Gastroesophageal sphincter (tissue), 4 donors: ENCODE measurements around the gene TMEM164. TPM values are rescaled to one million over a fixed set of nuclear protein-coding genes. Genes with fewer than 3 reads are reported as not detected.

ENCODE experiments used
- ATAC-seq: fragments of 150-250 bp; one replicate; pipeline ENCODE4 v1.9.1; 2016; ENCODE audit warnings: mild to moderate bottlenecking, moderate library complexity
- H3K27ac ChIP-seq, 4 donors: fragments of 200-600 bp; sonication (generic) in 3 of 4; 1 replicate in 3 of 4; 2 replicates in 1 of 4; pipeline ENCODE4 v1.5.1; 2016 to 2019
- H3K27me3 ChIP-seq: fragments of 200-600 bp; sonication (generic); one replicate; pipeline ENCODE4 v1.5.1; 2019
- H3K36me3 ChIP-seq, 2 donors: fragments of 200-600 bp; sonication (generic); one replicate each; pipeline ENCODE4 v1.5.1; 2019; ENCODE audit warnings: control low read depth in 1 of 2
- H3K4me1 ChIP-seq, 3 donors: fragments of 200-600 bp; sonication (generic); 1 replicate in 2 of 3; 2 replicates in 1 of 3; pipeline ENCODE4 v1.5.1; 2016 to 2019; ENCODE audit warnings: control low read depth in 2 of 3
- H3K4me3 ChIP-seq, 2 donors: fragments of 200-600 bp; sonication (generic); one replicate each; pipeline ENCODE4 v1.5.1; 2019; ENCODE audit warnings: mild to moderate bottlenecking in 1 of 2, moderate library complexity in 1 of 2
- H3K9me3 ChIP-seq, 3 donors: fragments of 200-600 bp; sonication (generic); one replicate each; pipeline ENCODE4 v1.5.1; 2017 to 2019; ENCODE audit warnings: control low read depth in 2 of 3
- CTCF ChIP-seq, 4 experiments: fragments of 200-600 bp in 2 of 4; fragments of 450-650 bp in 2 of 4; sonication (generic) in 1 of 4; IDR thresholded peaks; one replicate each; pipeline ENCODE4 v1.5.1; 2017 to 2019; ENCODE audit warnings: antibody characterized with exemption in 4 of 4, mild to moderate bottlenecking in 2 of 4, moderate library complexity in 2 of 4
- EP300 ChIP-seq: sonication (generic); formaldehyde crosslinking; IDR thresholded peaks from one replicate; pipeline ENCODE4 v1.6.1; 2017; ENCODE audit warnings: antibody characterized with exemption, mild to moderate bottlenecking
- POLR2A ChIP-seq, 2 donors: fragments of 450-650 bp; IDR thresholded peaks; one replicate each; pipeline ENCODE4 v1.6.1; 2017; ENCODE audit warnings: antibody characterized with exemption in 2 of 2, mild to moderate bottlenecking in 2 of 2, moderate library complexity in 1 of 2
- POLR2AphosphoS5 ChIP-seq: sonication (generic); formaldehyde crosslinking; IDR thresholded peaks from one replicate; pipeline ENCODE4 v1.6.1; 2017; ENCODE audit warnings: antibody characterized with exemption
- WGBS, 2 donors: methylation state at CpG; one replicate each; pipeline ENCODE4 v1.1.5; 2018; ENCODE audit warnings: low coverage in 1 of 2; 5-methylcytosine and 5-hydroxymethylcytosine counted together
- total RNA-seq, 4 donors: library from RNA; depleted of rRNA; stranded (reverse); fragments of >200 nt; gene quantifications; one replicate each; pipeline ENCODE4 v1.1.0, GENCODE V29; 2016

Gene TMEM164
- total RNA-seq, 4 donors from 2014 or later, result 7.8 to 12.9 (median 11.7) TPM

- 29% methylated on average over 1 of the region's 1 CpG; no CpG with 5 or more reads in 1 of the 2 donors for WGBS, 2 donors
- Histone ChIP-seq H3K27ac (no peak overlapping the region), H3K27me3 (no peaks in the 10 kb centered on the region)
Measured at GRCh38 chrX:110020536-110020935, 17.6 kb downstream of the TMEM164 start.

GRCh38 chrX:110021258-110022022, 18.5 kb downstream of the TMEM164 start:
- no peaks in the 10 kb centered on the region for H3K36me3 ChIP-seq
- no peak overlapping the region for H3K4me3 ChIP-seq
- 32 to 44% methylated on average over 4 of the region's 4 CpGs for WGBS, 2 donors
- H3K4me1 ChIP-seq, result peaks cover 0 to 17% (median 0%) of the 10 kb centered on the region in 3 donors
- peak; percentile 28 for ATAC-seq
- H3K9me3 ChIP-seq, result no peaks in the 10 kb centered on the region
- no peaks in the 10 kb centered on the region for H3K27me3 ChIP-seq
- TF ChIP-seq EP300 (no peak), CTCF (IDR thresholded peaks at IDR 0.05) (no peak), POLR2AphosphoS5 (peak; percentile 6), POLR2A (IDR thresholded peaks at IDR 0.05) (no peak)
- H3K27ac ChIP-seq, result no peak overlapping the region

More at GRCh38 chrX:110020536-110020935, 17.6 kb downstream of the TMEM164 start:
- Histone ChIP-seq H3K36me3 (no peaks in the 10 kb centered on the region), H3K4me1 (peaks cover 0 to 21% (median 0%) of the 10 kb centered on the region in 3 donors), H3K9me3 (no peaks in the 10 kb centered on the region), H3K4me3 (no peak overlapping the region)
- TF ChIP-seq CTCF (IDR thresholded peaks at IDR 0.05) (no peak), POLR2A (IDR thresholded peaks at IDR 0.05) (no peak), POLR2AphosphoS5 (no peak), EP300 (no peak)
- ATAC-seq, result no peak

- Histone ChIP-seq H3K27me3 (no peaks in the 10 kb centered on the region), H3K36me3 (no peaks in the 10 kb centered on the region), H3K27ac (no peak overlapping the region), H3K4me3 (no peak overlapping the region), H3K4me1 (peaks cover 0 to 17% (median 0%) of the 10 kb centered on the region in 3 donors), H3K9me3 (no peaks in the 10 kb centered on the region)
- ATAC-seq, result no peak
- 59 to 80% methylated on average over 2 to 3 of the region's 5 CpGs for WGBS, 2 donors
- TF ChIP-seq EP300, result no peak
- TF ChIP-seq CTCF (IDR thresholded peaks at IDR 0.05), result no peak
- no peak for TF ChIP-seq POLR2AphosphoS5
- no peak for TF ChIP-seq POLR2A (IDR thresholded peaks at IDR 0.05)
Measured at GRCh38 chrX:110022599-110023448, 19.9 kb downstream of the TMEM164 start.

GRCh38 chrX:110025395-110025794, 22.5 kb downstream of the TMEM164 start:
- Histone ChIP-seq H3K9me3 (no peaks in the 10 kb centered on the region), H3K4me3 (no peak overlapping the region), H3K4me1 (peaks cover 0 to 15% (median 0%) of the 10 kb centered on the region in 3 donors), H3K27ac (no peak overlapping the region), H3K27me3 (no peaks in the 10 kb centered on the region), H3K36me3 (no peaks in the 10 kb centered on the region)
- WGBS, 2 donors, result 100% methylated on average over 1 of the region's 1 CpG; no CpG with 5 or more reads in 1 of the 2 donors
- TF ChIP-seq CTCF (IDR thresholded peaks at IDR 0.05) (no peak), POLR2AphosphoS5 (no peak), POLR2A (IDR thresholded peaks at IDR 0.05) (no peak), EP300 (no peak)
- no peak for ATAC-seq
